Femur (tissue), 1 donor: ENCODE measurements around the gene MZT1.

Experiments
- DNase-seq: peaks from one replicate; pipeline ENCODE4 v3.0.0-alpha.2; 2017

MZT1 gene

GRCh38 chr13:72678312-72678711, 49.1 kb downstream of the MZT1 start:
- no peak for DNase-seq

GRCh38 chr13:72677431-72677830, 50.0 kb downstream of the MZT1 start:
- no peak for DNase-seq

- DNase-seq: no peak
Observed at GRCh38 chr13:72666391-72666790, 61.0 kb downstream of the MZT1 start.

GRCh38 chr13:72662548-72662947, 64.9 kb downstream of the MZT1 start:
- no peak for DNase-seq
